HG03520 (cell line): ENCODE measurements around the gene RYR3.

Experiments used
- ATAC-seq: cut with Tn5 transposase; IDR thresholded peaks from one replicate; pipeline ENCODE4 v1.9.1; 2021; ENCODE audit warnings: mild to moderate bottlenecking, moderate library complexity; ENCODE audit not compliant: unreplicated experiment

Gene RYR3

GRCh38 chr15:33858836-33859235, 548.1 kb downstream of the RYR3 start:
- no peak for ATAC-seq

- no peak for ATAC-seq
Measured at GRCh38 chr15:33859992-33860545, 549.3 kb downstream of the RYR3 start.

- no peak for ATAC-seq
Measured at GRCh38 chr15:33860754-33861153, 550.0 kb downstream of the RYR3 start.

- no peak for ATAC-seq
Measured at GRCh38 chr15:33864360-33865075, 553.8 kb downstream of the RYR3 start.

GRCh38 chr15:33865416-33865815, 554.6 kb downstream of the RYR3 start:
- no peak for ATAC-seq

- no peak for ATAC-seq
Measured at GRCh38 chr15:33866101-33866737, 555.5 kb downstream of the RYR3 start.

- ATAC-seq: no peak
Measured at GRCh38 chr15:33871980-33872379, 561.2 kb downstream of the RYR3 start.

- no peak for ATAC-seq
Measured at GRCh38 chr15:33872416-33873106, 561.8 kb downstream of the RYR3 start.

- no peak for ATAC-seq
Measured at GRCh38 chr15:33874156-33874555, 563.4 kb downstream of the RYR3 start.

GRCh38 chr15:33882921-33883320, 572.2 kb downstream of the RYR3 start:
- ATAC-seq: no peak

GRCh38 chr15:33888176-33888575, 577.4 kb downstream of the RYR3 start:
- ATAC-seq: no peak

GRCh38 chr15:33894193-33894592, 583.4 kb downstream of the RYR3 start:
- ATAC-seq: peak; percentile 66

- no peak for ATAC-seq
Measured at GRCh38 chr15:33902043-33902442, 591.3 kb downstream of the RYR3 start.

GRCh38 chr15:33903661-33904060, 592.9 kb downstream of the RYR3 start:
- ATAC-seq: no peak

GRCh38 chr15:33907326-33907725, 596.6 kb downstream of the RYR3 start:
- ATAC-seq: no peak

- ATAC-seq: no peak
Measured at GRCh38 chr15:33908406-33908805, 597.6 kb downstream of the RYR3 start.

GRCh38 chr15:33910741-33911140, 600.0 kb downstream of the RYR3 start:
- ATAC-seq: no peak

- ATAC-seq: no peak
Measured at GRCh38 chr15:33912326-33912725, 601.6 kb downstream of the RYR3 start.

GRCh38 chr15:33913459-33913858, 602.7 kb downstream of the RYR3 start:
- no peak for ATAC-seq
